ENCODE measurements around the gene CHMP4B.

CHMP4B gene

GRCh38 chr20:33875534-33876026 lies 64.4 kb downstream of the CHMP4B start:
- TF ChIP-seq CTCF (IDR thresholded peaks at IDR 0.05; ENCODE audit: insufficient read depth, low read depth, low read length, missing control alignments), result no peak
- no peak overlapping the region for H3K4me3 ChIP-seq (ENCODE audit: low read length)
- DNase-seq (ENCODE audit: low read depth), result no peak

GRCh38 chr20:33878583-33878982 lies 67.4 kb downstream of the CHMP4B start:
- no peak for TF ChIP-seq CTCF (IDR thresholded peaks at IDR 0.05; ENCODE audit: insufficient read depth, low read depth, low read length, missing control alignments)
- no peak overlapping the region for H3K4me3 ChIP-seq (ENCODE audit: low read length)
- DNase-seq (ENCODE audit: low read depth), result no peak

GRCh38 chr20:33880396-33880795 lies 69.2 kb downstream of the CHMP4B start:
- H3K4me3 ChIP-seq (ENCODE audit: low read length), result no peak overlapping the region
- DNase-seq (ENCODE audit: low read depth), result no peak
- TF ChIP-seq CTCF (IDR thresholded peaks at IDR 0.05; ENCODE audit: insufficient read depth, low read depth, low read length, missing control alignments), result no peak

GRCh38 chr20:33881989-33882388 lies 70.8 kb downstream of the CHMP4B start:
- no peak for TF ChIP-seq CTCF (IDR thresholded peaks at IDR 0.05; ENCODE audit: insufficient read depth, low read depth, low read length, missing control alignments)
- DNase-seq (ENCODE audit: low read depth), result no peak
- H3K4me3 ChIP-seq (ENCODE audit: low read length), result no peak overlapping the region

GRCh38 chr20:33882481-33882880 lies 71.3 kb downstream of the CHMP4B start:
- DNase-seq (ENCODE audit: low read depth), result no peak
- no peak overlapping the region for H3K4me3 ChIP-seq (ENCODE audit: low read length)
- TF ChIP-seq CTCF (IDR thresholded peaks at IDR 0.05; ENCODE audit: insufficient read depth, low read depth, low read length, missing control alignments), result no peak

GRCh38 chr20:33883164-33883563 lies 72.0 kb downstream of the CHMP4B start:
- no peak overlapping the region for H3K4me3 ChIP-seq (ENCODE audit: low read length)
- TF ChIP-seq CTCF (IDR thresholded peaks at IDR 0.05; ENCODE audit: insufficient read depth, low read depth, low read length, missing control alignments), result no peak
- DNase-seq (ENCODE audit: low read depth), result no peak

- no peak overlapping the region for H3K4me3 ChIP-seq (ENCODE audit: low read length)
- no peak for DNase-seq (ENCODE audit: low read depth)
- TF ChIP-seq CTCF (IDR thresholded peaks at IDR 0.05; ENCODE audit: insufficient read depth, low read depth, low read length, missing control alignments), result no peak
Measured at GRCh38 chr20:33884633-33885032, 73.5 kb downstream of the CHMP4B start.

All from epithelial cell of esophagus (primary cell).